ENCODE results near the gene TUBGCP3. TPM values are rescaled to one million over a fixed set of nuclear protein-coding genes. Genes with fewer than 3 reads are reported as not detected.

Gene TUBGCP3
- total RNA-seq, 1 experiment from 2014 or later = 49.9 TPM

GRCh38 chr13:112522578-112522977 is 65.4 kb downstream of the TUBGCP3 start:
- Histone ChIP-seq H4K20me1 (ENCODE audit: insufficient read depth, low read depth, low read length) (no peaks in the 10 kb centered on the region), H3K4me3 (ENCODE audit: low read length) (no peak overlapping the region), H2AFZ (ENCODE audit: low read length) (no peak overlapping the region), H3K9me2 (replicated peaks; ENCODE audit: insufficient read depth, low read length) (no peaks in the 10 kb centered on the region), H3K27me3 (ENCODE audit: low read length) (no peaks in the 10 kb centered on the region), H3K9me3 (ENCODE audit: low read length) (no peaks in the 10 kb centered on the region), H3K4me2 (ENCODE audit: low read depth, low read length, poor library complexity, severe bottlenecking) (no peak overlapping the region), H3K4me1 (ENCODE audit: low read length) (no peaks in the 10 kb centered on the region), H3K79me2 (ENCODE audit: low read length) (peaks cover 36% of the 10 kb centered on the region), H3K9ac (ENCODE audit: low read length) (no peak overlapping the region), H3K27ac (ENCODE audit: low read length) (no peak overlapping the region), H3K36me3 (ENCODE audit: insufficient read depth, low read length) (peaks cover 23% of the 10 kb centered on the region)
- no peak for DNase-seq

GRCh38 chr13:112521073-112521685 is 66.8 kb downstream of the TUBGCP3 start:
- H3K36me3 ChIP-seq (ENCODE audit: insufficient read depth, low read length) = peaks cover 22% of the 10 kb centered on the region; the same call in 1 of the 2 replicates
- no peak overlapping the region for H3K4me2 ChIP-seq (ENCODE audit: low read depth, low read length, poor library complexity, severe bottlenecking)
- H3K27me3 ChIP-seq (ENCODE audit: low read length) = no peaks in the 10 kb centered on the region
- H2AFZ ChIP-seq (ENCODE audit: low read length) = no peak overlapping the region
- H3K27ac ChIP-seq (ENCODE audit: low read length) = no peak overlapping the region
- no peaks in the 10 kb centered on the region for H4K20me1 ChIP-seq (ENCODE audit: insufficient read depth, low read depth, low read length)
- H3K9ac ChIP-seq (ENCODE audit: low read length) = no peak overlapping the region
- no peaks in the 10 kb centered on the region for H3K9me2 ChIP-seq (replicated peaks; ENCODE audit: insufficient read depth, low read length)
- no peak for DNase-seq
- peaks cover 25% of the 10 kb centered on the region for H3K79me2 ChIP-seq (ENCODE audit: low read length)
- no peaks in the 10 kb centered on the region for H3K4me1 ChIP-seq (ENCODE audit: low read length)
- no peaks in the 10 kb centered on the region for H3K9me3 ChIP-seq (ENCODE audit: low read length)
- H3K4me3 ChIP-seq (ENCODE audit: low read length) = no peak overlapping the region

- no peak for DNase-seq
- Histone ChIP-seq H2AFZ (ENCODE audit: low read length) (no peak overlapping the region), H3K79me2 (ENCODE audit: low read length) (peaks cover 12% of the 10 kb centered on the region; the same call in 1 of the 2 replicates), H3K27ac (ENCODE audit: low read length) (no peak overlapping the region), H3K9me2 (replicated peaks; ENCODE audit: insufficient read depth, low read length) (no peaks in the 10 kb centered on the region), H3K4me3 (ENCODE audit: low read length) (no peak overlapping the region), H3K36me3 (ENCODE audit: insufficient read depth, low read length) (peaks cover 20% of the 10 kb centered on the region; the same call in 1 of the 2 replicates), H3K4me2 (ENCODE audit: low read depth, low read length, poor library complexity, severe bottlenecking) (no peak overlapping the region), H3K9ac (ENCODE audit: low read length) (no peak overlapping the region), H3K4me1 (ENCODE audit: low read length) (no peaks in the 10 kb centered on the region), H4K20me1 (ENCODE audit: insufficient read depth, low read depth, low read length) (no peaks in the 10 kb centered on the region), H3K9me3 (ENCODE audit: low read length) (no peaks in the 10 kb centered on the region), H3K27me3 (ENCODE audit: low read length) (no peaks in the 10 kb centered on the region)
Measured at GRCh38 chr13:112519517-112520060, 68.4 kb downstream of the TUBGCP3 start.

- no peak overlapping the region for H3K9ac ChIP-seq (ENCODE audit: low read length)
- no peak overlapping the region for H2AFZ ChIP-seq (ENCODE audit: low read length)
- H4K20me1 ChIP-seq (ENCODE audit: insufficient read depth, low read depth, low read length) = no peaks in the 10 kb centered on the region
- H3K36me3 ChIP-seq (ENCODE audit: insufficient read depth, low read length) = peaks cover 19% of the 10 kb centered on the region; the same call in 1 of the 2 replicates
- H3K4me3 ChIP-seq (ENCODE audit: low read length) = no peak overlapping the region
- no peak overlapping the region for H3K4me2 ChIP-seq (ENCODE audit: low read depth, low read length, poor library complexity, severe bottlenecking)
- peaks cover 7% of the 10 kb centered on the region; the same call in 1 of the 2 replicates for H3K79me2 ChIP-seq (ENCODE audit: low read length)
- no peak overlapping the region for H3K27ac ChIP-seq (ENCODE audit: low read length)
- H3K9me2 ChIP-seq (replicated peaks; ENCODE audit: insufficient read depth, low read length) = no peaks in the 10 kb centered on the region
- no peaks in the 10 kb centered on the region for H3K4me1 ChIP-seq (ENCODE audit: low read length)
- H3K27me3 ChIP-seq (ENCODE audit: low read length) = no peaks in the 10 kb centered on the region
- H3K9me3 ChIP-seq (ENCODE audit: low read length) = no peaks in the 10 kb centered on the region
- DNase-seq = no peak
Measured at GRCh38 chr13:112516218-112516617, 71.7 kb downstream of the TUBGCP3 start.

- no peaks in the 10 kb centered on the region for H3K4me1 ChIP-seq (ENCODE audit: low read length)
- H3K9me2 ChIP-seq (replicated peaks; ENCODE audit: insufficient read depth, low read length) = no peaks in the 10 kb centered on the region
- H3K27me3 ChIP-seq (ENCODE audit: low read length) = no peaks in the 10 kb centered on the region
- H2AFZ ChIP-seq (ENCODE audit: low read length) = no peak overlapping the region
- no peak overlapping the region for H3K9ac ChIP-seq (ENCODE audit: low read length)
- H3K9me3 ChIP-seq (ENCODE audit: low read length) = no peaks in the 10 kb centered on the region
- peaks cover 24% of the 10 kb centered on the region; the same call in 1 of the 2 replicates for H3K36me3 ChIP-seq (ENCODE audit: insufficient read depth, low read length)
- H3K27ac ChIP-seq (ENCODE audit: low read length) = no peak overlapping the region
- H4K20me1 ChIP-seq (ENCODE audit: insufficient read depth, low read depth, low read length) = no peaks in the 10 kb centered on the region
- no peak overlapping the region for H3K4me3 ChIP-seq (ENCODE audit: low read length)
- H3K4me2 ChIP-seq (ENCODE audit: low read depth, low read length, poor library complexity, severe bottlenecking) = no peak overlapping the region
- DNase-seq = no peak
- H3K79me2 ChIP-seq (ENCODE audit: low read length) = peaks cover 3% of the 10 kb centered on the region
Measured at GRCh38 chr13:112513761-112514160, 74.2 kb downstream of the TUBGCP3 start.

GRCh38 chr13:112510987-112511685 is 76.8 kb downstream of the TUBGCP3 start:
- no peak overlapping the region for H3K4me3 ChIP-seq (ENCODE audit: low read length)
- no peak overlapping the region for H3K9ac ChIP-seq (ENCODE audit: low read length)
- H3K36me3 ChIP-seq (ENCODE audit: insufficient read depth, low read length) = peaks cover 8% of the 10 kb centered on the region; the same call in 1 of the 2 replicates
- no peaks in the 10 kb centered on the region; the same call in 1 of the 2 replicates for H3K79me2 ChIP-seq (ENCODE audit: low read length)
- no peak overlapping the region for H3K4me2 ChIP-seq (ENCODE audit: low read depth, low read length, poor library complexity, severe bottlenecking)
- H3K27ac ChIP-seq (ENCODE audit: low read length) = no peak overlapping the region
- no peaks in the 10 kb centered on the region for H3K4me1 ChIP-seq (ENCODE audit: low read length)
- DNase-seq = no peak
- H2AFZ ChIP-seq (ENCODE audit: low read length) = no peak overlapping the region
- no peaks in the 10 kb centered on the region for H3K27me3 ChIP-seq (ENCODE audit: low read length)
- H3K9me2 ChIP-seq (replicated peaks; ENCODE audit: insufficient read depth, low read length) = no peaks in the 10 kb centered on the region
- no peaks in the 10 kb centered on the region for H3K9me3 ChIP-seq (ENCODE audit: low read length)
- H4K20me1 ChIP-seq (ENCODE audit: insufficient read depth, low read depth, low read length) = no peaks in the 10 kb centered on the region

- Histone ChIP-seq H3K9me2 (replicated peaks; ENCODE audit: insufficient read depth, low read length) (no peaks in the 10 kb centered on the region), H4K20me1 (ENCODE audit: insufficient read depth, low read depth, low read length) (no peaks in the 10 kb centered on the region), H3K4me2 (ENCODE audit: low read depth, low read length, poor library complexity, severe bottlenecking) (no peak overlapping the region), H3K9me3 (ENCODE audit: low read length) (no peaks in the 10 kb centered on the region), H2AFZ (ENCODE audit: low read length) (no peak overlapping the region), H3K27ac (ENCODE audit: low read length) (no peak overlapping the region), H3K4me3 (ENCODE audit: low read length) (no peak overlapping the region), H3K9ac (ENCODE audit: low read length) (no peak overlapping the region), H3K27me3 (ENCODE audit: low read length) (no peaks in the 10 kb centered on the region), H3K36me3 (ENCODE audit: insufficient read depth, low read length) (peaks cover 8% of the 10 kb centered on the region; the same call in 1 of the 2 replicates), H3K4me1 (ENCODE audit: low read length) (no peaks in the 10 kb centered on the region), H3K79me2 (ENCODE audit: low read length) (no peaks in the 10 kb centered on the region; the same call in 1 of the 2 replicates)
- DNase-seq = peak; percentile 81
Measured at GRCh38 chr13:112510002-112510780, 77.8 kb downstream of the TUBGCP3 start.

- H3K79me2 ChIP-seq (ENCODE audit: low read length) = no peaks in the 10 kb centered on the region; the same call in 1 of the 2 replicates
- no peaks in the 10 kb centered on the region for H3K9me2 ChIP-seq (replicated peaks; ENCODE audit: insufficient read depth, low read length)
- H3K27me3 ChIP-seq (ENCODE audit: low read length) = no peaks in the 10 kb centered on the region
- no peak overlapping the region for H2AFZ ChIP-seq (ENCODE audit: low read length)
- no peak overlapping the region for H3K9ac ChIP-seq (ENCODE audit: low read length)
- peaks cover 8% of the 10 kb centered on the region; the same call in 1 of the 2 replicates for H3K36me3 ChIP-seq (ENCODE audit: insufficient read depth, low read length)
- no peak overlapping the region for H3K4me2 ChIP-seq (ENCODE audit: low read depth, low read length, poor library complexity, severe bottlenecking)
- DNase-seq = no peak
- no peaks in the 10 kb centered on the region for H3K9me3 ChIP-seq (ENCODE audit: low read length)
- no peak overlapping the region for H3K4me3 ChIP-seq (ENCODE audit: low read length)
- H3K27ac ChIP-seq (ENCODE audit: low read length) = no peak overlapping the region
- H3K4me1 ChIP-seq (ENCODE audit: low read length) = no peaks in the 10 kb centered on the region
- H4K20me1 ChIP-seq (ENCODE audit: insufficient read depth, low read depth, low read length) = no peaks in the 10 kb centered on the region
Measured at GRCh38 chr13:112509190-112509589, 78.8 kb downstream of the TUBGCP3 start.
